NB4 (cell line): Measurements from ENCODE around the gene CDK11B.

Source experiments
- DNase-seq: peaks from one replicate; pipeline ENCODE4 v3.0.0; 2010; ENCODE audit warnings: low read depth
- H3K4me3 ChIP-seq: one replicate; pipeline ENCODE4 v1.5.1; 2011; ENCODE audit warnings: mild to moderate bottlenecking, low read depth, low read length, moderate library complexity
- MYC ChIP-seq: IDR thresholded peaks from 2 replicates; pipeline ENCODE4 v1.6.1; 2011; ENCODE audit warnings: low read depth, low read length
- POLR2A ChIP-seq: IDR thresholded peaks from 2 replicates; pipeline ENCODE4 v1.6.1; 2011; ENCODE audit warnings: mild to moderate bottlenecking; ENCODE audit not compliant: insufficient read length; ENCODE audit errors: extremely low read depth
- TF ChIP-seq, protein P1 (sequence below): IDR thresholded peaks from 2 replicates; pipeline ENCODE4 v1.6.1; 2011; ENCODE audit warnings: low read depth, low read length
- TF ChIP-seq, protein P2 (sequence below): IDR thresholded peaks from one replicate; pipeline ENCODE4 v1.5.1; 2012; ENCODE audit warnings: low read depth, low read length

The CDK11B gene

DNA sequence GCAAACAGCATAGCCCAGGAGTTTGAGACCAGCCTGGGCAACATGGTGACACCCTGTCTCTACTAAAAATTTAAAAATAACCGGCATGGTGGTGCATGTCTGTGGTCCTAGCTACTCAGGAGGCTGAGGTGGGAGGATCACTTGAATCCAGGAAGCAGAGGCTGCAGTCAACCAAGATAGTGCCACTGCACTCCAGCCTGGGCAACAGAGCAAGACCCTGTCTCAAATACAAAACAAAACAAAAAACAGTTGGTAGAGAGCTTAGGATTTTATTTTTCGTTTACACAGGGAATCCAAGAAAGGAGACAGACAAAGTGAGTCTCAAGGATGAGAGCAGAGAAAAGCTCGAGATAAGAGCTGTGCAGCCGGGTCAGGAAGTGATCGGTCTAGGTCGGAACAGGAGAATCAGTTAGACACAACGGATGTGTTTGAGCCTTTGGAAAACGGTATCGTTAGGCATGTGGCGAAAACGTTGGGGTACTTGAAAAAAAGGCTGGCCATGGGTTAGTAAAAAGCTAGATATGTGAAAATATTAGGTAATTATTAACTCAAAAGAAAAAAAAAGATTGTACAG is 45.2 kb downstream of the CDK11B start:
- TF ChIP-seq POLR2A (no peak), MYC (no peak)
- TF ChIP-seq, protein P1, sequence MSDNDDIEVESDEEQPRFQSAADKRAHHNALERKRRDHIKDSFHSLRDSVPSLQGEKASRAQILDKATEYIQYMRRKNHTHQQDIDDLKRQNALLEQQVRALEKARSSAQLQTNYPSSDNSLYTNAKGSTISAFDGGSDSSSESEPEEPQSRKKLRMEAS: no peak
- TF ChIP-seq, protein P2, sequence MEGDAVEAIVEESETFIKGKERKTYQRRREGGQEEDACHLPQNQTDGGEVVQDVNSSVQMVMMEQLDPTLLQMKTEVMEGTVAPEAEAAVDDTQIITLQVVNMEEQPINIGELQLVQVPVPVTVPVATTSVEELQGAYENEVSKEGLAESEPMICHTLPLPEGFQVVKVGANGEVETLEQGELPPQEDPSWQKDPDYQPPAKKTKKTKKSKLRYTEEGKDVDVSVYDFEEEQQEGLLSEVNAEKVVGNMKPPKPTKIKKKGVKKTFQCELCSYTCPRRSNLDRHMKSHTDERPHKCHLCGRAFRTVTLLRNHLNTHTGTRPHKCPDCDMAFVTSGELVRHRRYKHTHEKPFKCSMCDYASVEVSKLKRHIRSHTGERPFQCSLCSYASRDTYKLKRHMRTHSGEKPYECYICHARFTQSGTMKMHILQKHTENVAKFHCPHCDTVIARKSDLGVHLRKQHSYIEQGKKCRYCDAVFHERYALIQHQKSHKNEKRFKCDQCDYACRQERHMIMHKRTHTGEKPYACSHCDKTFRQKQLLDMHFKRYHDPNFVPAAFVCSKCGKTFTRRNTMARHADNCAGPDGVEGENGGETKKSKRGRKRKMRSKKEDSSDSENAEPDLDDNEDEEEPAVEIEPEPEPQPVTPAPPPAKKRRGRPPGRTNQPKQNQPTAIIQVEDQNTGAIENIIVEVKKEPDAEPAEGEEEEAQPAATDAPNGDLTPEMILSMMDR: no peak
- H3K4me3 ChIP-seq: peak overlapping the region; percentile 74
- no peak for DNase-seq

DNA sequence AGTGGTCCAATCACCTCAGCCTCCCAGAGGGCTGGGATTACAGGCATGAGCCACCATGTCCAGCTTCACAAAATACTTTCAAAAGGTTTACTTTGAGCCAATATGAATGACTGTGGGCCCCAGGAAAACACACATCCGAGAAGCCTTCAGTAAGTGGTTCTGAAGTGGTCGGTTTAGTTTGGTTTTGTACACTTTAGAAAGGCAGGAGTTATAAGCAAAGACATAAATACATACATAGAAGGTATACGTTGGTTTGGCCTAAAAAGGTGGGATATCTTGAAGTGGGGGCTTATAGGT is 46.8 kb downstream of the CDK11B start:
- no peak for DNase-seq
- TF ChIP-seq, protein P2: no peak
- TF ChIP-seq, protein P1: no peak
- TF ChIP-seq POLR2A: no peak
- TF ChIP-seq MYC: no peak
- H3K4me3 ChIP-seq: no peak overlapping the region

DNA sequence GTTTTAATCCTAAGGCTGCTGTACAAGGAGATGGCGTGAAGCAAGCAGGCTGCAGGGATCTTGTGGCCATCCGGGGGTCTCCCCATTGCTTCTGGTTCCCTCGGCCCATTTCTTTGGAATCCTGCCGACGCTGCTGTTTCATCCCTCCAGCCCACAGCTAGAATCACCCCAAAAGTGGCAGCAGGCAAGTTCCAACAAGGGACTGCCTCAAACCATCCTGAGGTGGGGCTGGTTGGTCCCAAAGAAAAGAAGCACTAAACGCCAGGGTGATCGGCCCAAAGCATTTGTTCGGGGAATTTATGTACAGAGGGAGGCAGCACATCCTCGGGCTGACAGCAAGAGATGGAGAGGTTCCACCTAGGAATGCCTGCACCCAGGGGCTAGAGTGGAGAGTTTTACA is 48.0 kb downstream of the CDK11B start:
- no peak for TF ChIP-seq POLR2A
- no peak for DNase-seq
- no peak overlapping the region for H3K4me3 ChIP-seq

DNA sequence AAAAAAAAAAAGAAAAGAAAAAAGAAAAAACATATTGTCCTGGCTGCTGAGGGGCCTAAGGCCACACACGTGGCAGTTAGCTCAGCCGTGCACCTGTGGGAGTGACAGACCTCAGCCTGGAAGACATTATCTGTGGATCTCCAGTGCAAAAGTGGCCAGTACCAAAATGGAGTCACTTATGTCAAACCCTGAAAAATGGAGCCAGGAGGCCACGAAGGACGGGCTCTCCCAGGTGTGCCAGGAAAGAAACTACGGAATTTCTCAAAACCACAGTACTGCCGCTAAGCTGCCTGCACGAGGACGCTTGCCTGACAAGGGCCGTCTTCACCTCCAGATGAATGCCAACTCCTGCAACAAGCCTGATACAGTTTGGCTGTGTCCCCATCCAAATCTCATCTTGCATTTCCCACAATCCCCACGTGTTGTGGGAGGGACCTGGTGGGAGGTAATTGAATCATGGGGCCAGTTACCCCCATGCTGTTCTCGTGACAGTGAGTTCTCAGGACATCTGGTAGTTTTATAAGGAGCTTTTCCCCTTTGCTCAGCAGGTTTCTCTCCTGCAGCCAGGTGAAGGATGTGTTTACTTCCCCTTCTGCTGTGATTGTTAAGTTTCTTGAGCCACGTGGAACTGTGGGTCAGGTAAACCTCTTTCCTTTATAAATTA is 48.9 kb downstream of the CDK11B start:
- TF ChIP-seq POLR2A: no peak
- TF ChIP-seq, protein P1: no peak
- TF ChIP-seq MYC: no peak
- TF ChIP-seq, protein P2: no peak
- no peak overlapping the region for H3K4me3 ChIP-seq
- DNase-seq: no peak

DNA sequence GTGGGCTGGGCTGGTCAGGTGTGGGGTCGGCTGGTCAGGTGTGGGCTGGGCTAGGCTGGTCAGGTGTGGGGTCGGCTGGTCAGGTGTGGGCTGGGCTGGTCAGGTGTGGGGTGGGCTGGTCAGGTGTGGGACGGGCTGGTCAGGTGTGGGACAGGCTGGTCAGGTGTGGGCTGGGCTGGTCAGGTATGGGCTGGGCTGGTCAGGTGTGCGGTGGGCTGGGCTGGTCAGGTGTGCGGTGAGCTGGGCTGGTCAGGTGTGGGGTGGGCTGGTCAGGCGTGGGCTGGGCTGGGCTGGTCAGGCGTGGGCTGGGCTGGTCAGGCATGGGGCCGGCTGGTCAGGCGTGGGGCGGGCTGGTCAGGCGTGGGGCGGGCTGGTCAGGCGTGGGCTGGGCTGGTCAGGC is 52.6 kb downstream of the CDK11B start:
- DNase-seq: no peak
- H3K4me3 ChIP-seq: no peak overlapping the region
- TF ChIP-seq, protein P1: no peak
- TF ChIP-seq, protein P2: no peak
- TF ChIP-seq POLR2A (no peak), MYC (no peak)

DNA sequence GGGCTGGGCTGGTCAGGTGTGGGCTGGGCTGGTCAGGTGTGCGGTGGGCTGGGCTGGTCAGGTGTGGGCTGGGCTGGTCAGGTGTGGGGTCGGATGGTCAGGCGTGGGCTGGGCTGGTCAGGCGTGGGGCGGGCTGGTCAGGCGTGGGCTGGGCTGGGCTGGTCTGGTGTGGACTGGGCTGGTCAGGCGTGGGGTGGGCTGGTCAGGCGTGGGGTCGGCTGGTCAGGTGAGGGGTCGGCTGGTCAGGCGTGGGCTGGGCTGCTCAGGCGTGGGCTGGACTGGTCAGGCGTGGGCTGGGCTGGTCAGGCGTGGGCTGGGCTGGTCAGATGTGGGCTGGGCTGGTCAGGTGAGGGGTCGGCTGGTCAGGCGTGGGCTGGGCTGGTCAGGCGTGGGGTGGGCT is 53.1 kb downstream of the CDK11B start:
- TF ChIP-seq, protein P1: no peak
- TF ChIP-seq MYC (no peak), POLR2A (no peak)
- TF ChIP-seq, protein P2: no peak
- no peak overlapping the region for H3K4me3 ChIP-seq
- no peak for DNase-seq
